Kidney (tissue), 14 donors: ENCODE measurements around the gene ZFR2. TPM values are rescaled to one million over a fixed set of nuclear protein-coding genes. Genes with fewer than 3 reads are reported as not detected.

Experiments
- DNase-seq, 5 donors: peaks; one replicate each; pipeline ENCODE4 v3.0.0-alpha.2; 2013 to 2020
- FAIRE-seq: peaks from 2 replicates; lab custom pipeline; 2012; peaks lifted over from hg19 to GRCh38; lab: Jason Lieb, UNC
- H3K27ac ChIP-seq, 2 donors: one replicate each; pipeline ENCODE4 v1.7.0; 2013; ENCODE audit warnings: low read depth in 2 of 2, low read length in 2 of 2, inconsistent platforms in 1 of 2
- H3K27me3 ChIP-seq: one replicate; pipeline ENCODE4 v1.7.1; 2013; ENCODE audit warnings: low read length, inconsistent platforms; ENCODE audit not compliant: control insufficient read depth, insufficient read depth
- H3K36me3 ChIP-seq, 3 donors: one replicate each; pipeline versions ENCODE4 v1.7.0 to v1.7.1; 2013; ENCODE audit warnings: low read length in 3 of 3, control low read depth in 1 of 3, inconsistent platforms in 1 of 3; ENCODE audit not compliant: insufficient read depth in 3 of 3, control insufficient read depth in 2 of 3
- H3K4me1 ChIP-seq, 3 donors: one replicate each; pipeline versions ENCODE4 v1.7.0 to v1.7.1; 2013; ENCODE audit warnings: low read length in 3 of 3, inconsistent platforms in 1 of 3, low read depth in 1 of 3; ENCODE audit not compliant: control insufficient read depth in 2 of 3, insufficient read depth in 2 of 3
- H3K4me3 ChIP-seq, 3 donors: one replicate each; pipeline versions ENCODE4 v1.7.0 to v1.8.1; 2013; ENCODE audit warnings: low read length in 3 of 3, control low read depth in 1 of 3, inconsistent platforms in 1 of 3
- H3K9ac ChIP-seq, 3 donors: one replicate each; pipeline versions ENCODE4 v1.7.0 to v1.7.1; 2013; ENCODE audit warnings: low read length in 3 of 3, control low read depth in 1 of 3, inconsistent platforms in 1 of 3
- H3K9me3 ChIP-seq, 3 donors: one replicate each; pipeline versions ENCODE4 v1.7.0 to v1.7.1; 2013; ENCODE audit warnings: low read length in 3 of 3, control low read depth in 1 of 3, inconsistent platforms in 1 of 3; ENCODE audit not compliant: control insufficient read depth in 2 of 3, insufficient read depth in 1 of 3
- intact Hi-C: fragments of 100-400 bp; cut with DNase I; formaldehyde crosslinking; loops from one replicate; pipeline ENCODE4 v1.11.1; 2022
- polyA plus RNA-seq: library from polyadenylated mRNA; stranded (reverse); fragments of 350-450 nt; fragmentation: Illumina TruSeq; extraction: RNeasy Lipid Tissue Mini Kit (QIAGEN cat#74804); gene quantifications from one replicate; pipeline ENCODE4 v1.2.3, GENCODE V29; 2014; ENCODE audit warnings: low read depth, low replicate concordance; ENCODE audit not compliant: insufficient read depth
- total RNA-seq: library from RNA; stranded (reverse); fragmentation: NEBNext Ultra II Directional; extraction: Animal tissue kit (Norgen Biotek cat#: 25700); gene quantifications from one replicate; pipeline ENCODE4 v1.2.1, GENCODE V29; 2021
- TF ChIP-seq, protein P1 (sequence below): IDR thresholded peaks from 3 replicates; pipeline ENCODE4 v1.5.1; 2012; ENCODE audit warnings: mild to moderate bottlenecking, moderate library complexity, borderline replicate concordance; ENCODE audit not compliant: insufficient read depth; ENCODE audit errors: extremely low read depth
- donor health status: control.
- donor health status: control.
- donor health status: control.
- donor health status: control.
- donor health status: control.
- donor health status: DM: yes; HTN: yes; CAD: no.
- donor health status: Normal renal cell carcinoma (clear cell type).

Gene ZFR2
- total and polyA plus RNA-seq, 2 donors from 2014 or later, result 0.22 TPM; not detected in 1

GRCh38 chr19:3810708-3811355, 58.0 kb downstream of the ZFR2 start:
- DNase-seq (no peak), FAIRE-seq (no peak)
- no peaks in the 10 kb centered on the region for H3K9me3 ChIP-seq
- H3K27me3 ChIP-seq, result no peaks in the 10 kb centered on the region
- H3K4me1 ChIP-seq, result peaks cover 0 to 14% (median 0%) of the 10 kb centered on the region in 3 donors
- no peak overlapping the region for H3K9ac ChIP-seq
- H3K27ac ChIP-seq, result no peak overlapping the region
- H3K4me3 ChIP-seq, result no peak overlapping the region
- H3K36me3 ChIP-seq, result no peaks in the 10 kb centered on the region
- TF ChIP-seq, protein P1, sequence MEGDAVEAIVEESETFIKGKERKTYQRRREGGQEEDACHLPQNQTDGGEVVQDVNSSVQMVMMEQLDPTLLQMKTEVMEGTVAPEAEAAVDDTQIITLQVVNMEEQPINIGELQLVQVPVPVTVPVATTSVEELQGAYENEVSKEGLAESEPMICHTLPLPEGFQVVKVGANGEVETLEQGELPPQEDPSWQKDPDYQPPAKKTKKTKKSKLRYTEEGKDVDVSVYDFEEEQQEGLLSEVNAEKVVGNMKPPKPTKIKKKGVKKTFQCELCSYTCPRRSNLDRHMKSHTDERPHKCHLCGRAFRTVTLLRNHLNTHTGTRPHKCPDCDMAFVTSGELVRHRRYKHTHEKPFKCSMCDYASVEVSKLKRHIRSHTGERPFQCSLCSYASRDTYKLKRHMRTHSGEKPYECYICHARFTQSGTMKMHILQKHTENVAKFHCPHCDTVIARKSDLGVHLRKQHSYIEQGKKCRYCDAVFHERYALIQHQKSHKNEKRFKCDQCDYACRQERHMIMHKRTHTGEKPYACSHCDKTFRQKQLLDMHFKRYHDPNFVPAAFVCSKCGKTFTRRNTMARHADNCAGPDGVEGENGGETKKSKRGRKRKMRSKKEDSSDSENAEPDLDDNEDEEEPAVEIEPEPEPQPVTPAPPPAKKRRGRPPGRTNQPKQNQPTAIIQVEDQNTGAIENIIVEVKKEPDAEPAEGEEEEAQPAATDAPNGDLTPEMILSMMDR, result no peak
- intact Hi-C loops, result no loop called here

DNA sequence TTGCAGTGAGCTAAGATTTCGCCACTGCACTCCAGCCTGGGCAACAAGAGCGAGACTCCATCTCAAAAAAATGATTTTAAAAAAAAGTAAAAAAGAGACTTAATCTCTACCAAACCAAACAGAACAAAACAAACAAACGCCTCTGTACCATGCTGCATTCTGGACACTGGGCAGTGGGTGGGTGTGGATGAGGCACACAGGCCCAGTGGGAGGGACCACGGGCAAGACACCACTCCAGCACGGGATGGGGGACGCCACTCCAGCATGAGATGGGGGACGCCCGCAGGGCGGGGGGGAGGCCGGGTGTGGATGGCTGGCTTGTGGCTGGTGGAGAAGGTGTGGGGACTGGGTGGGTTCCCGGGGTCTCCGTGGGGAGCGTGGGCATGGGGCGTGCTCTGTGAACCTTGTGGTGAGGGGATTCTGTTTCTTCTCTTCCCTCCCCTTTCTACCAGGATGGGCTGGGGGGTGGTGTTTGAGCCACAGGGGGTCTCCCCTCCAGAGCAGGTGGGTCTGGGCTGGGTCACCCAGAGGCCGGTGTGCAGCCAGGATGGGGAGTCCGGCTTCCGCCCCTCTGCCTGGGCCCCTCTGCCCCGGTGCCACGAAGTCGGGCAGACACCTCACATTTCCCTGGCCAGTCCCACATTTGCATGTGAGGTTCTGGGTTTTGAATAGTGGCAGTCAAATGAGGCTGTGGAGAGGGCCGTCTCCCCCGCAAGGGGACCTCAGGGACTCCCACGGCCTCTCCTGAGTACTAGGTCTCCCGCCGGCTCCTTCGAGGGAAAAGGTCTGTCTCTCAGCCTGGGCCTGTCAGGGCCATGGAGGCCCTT, 58.7 kb downstream of the ZFR2 start:
- no peak overlapping the region for H3K9ac ChIP-seq
- H3K36me3 ChIP-seq, result no peaks in the 10 kb centered on the region
- H3K27me3 ChIP-seq, result no peaks in the 10 kb centered on the region
- intact Hi-C loops, result no loop called here
- no peaks in the 10 kb centered on the region for H3K9me3 ChIP-seq
- DNase-seq (no peak), FAIRE-seq (no peak)
- no peak overlapping the region for H3K4me3 ChIP-seq
- H3K27ac ChIP-seq, result no peak overlapping the region
- TF ChIP-seq, protein P1, result no peak
- peaks cover 0 to 14% (median 0%) of the 10 kb centered on the region in 3 donors for H3K4me1 ChIP-seq

- DNase-seq, result no peak
Measured at GRCh38 chr19:3808420-3809143, 60.3 kb downstream of the ZFR2 start.

More at GRCh38 chr19:3808420-3809143, 60.3 kb downstream of the ZFR2 start:
- no peaks in the 10 kb centered on the region for H3K27me3 ChIP-seq
- TF ChIP-seq, protein P1, result no peak
- H3K36me3 ChIP-seq, result no peaks in the 10 kb centered on the region
- no peaks in the 10 kb centered on the region for H3K9me3 ChIP-seq
- no peak overlapping the region for H3K27ac ChIP-seq
- no peak overlapping the region for H3K9ac ChIP-seq
- H3K4me1 ChIP-seq, result peaks cover 0 to 13% (median 0%) of the 10 kb centered on the region in 3 donors
- no peak for FAIRE-seq
- no peak overlapping the region for H3K4me3 ChIP-seq
- intact Hi-C loops, result no loop called here
